ENCODE results near the gene L3MBTL4. TPM values are rescaled to one million over a fixed set of nuclear protein-coding genes. Genes with fewer than 3 reads are reported as not detected.
"Not testable (repeated sequence)": the region's sequence is repeated elsewhere in the genome, so short reads cannot be mapped to it uniquely, and the experiment has no call there.

The L3MBTL4 gene
- total RNA-seq, 1 experiment from 2014 or later, result 0.87 TPM

DNA sequence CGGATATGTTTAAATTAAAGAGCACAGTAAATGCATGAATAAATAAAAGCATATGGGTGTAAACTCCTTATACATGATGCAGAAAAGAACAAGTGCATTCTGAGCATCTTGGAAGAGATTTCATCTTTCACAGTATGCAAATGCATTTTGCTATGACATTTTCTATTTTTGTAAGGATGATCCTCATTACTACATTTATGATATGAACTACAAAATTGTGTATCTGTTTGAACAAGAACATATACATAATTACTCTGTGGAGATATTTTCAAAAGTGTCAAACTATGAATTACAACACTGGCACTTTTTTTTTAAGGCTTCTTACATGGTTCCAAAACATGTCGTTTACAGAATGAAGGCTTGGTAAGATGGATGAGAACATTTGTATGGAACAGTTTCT is 335.3 kb downstream of the L3MBTL4 start:
- no peak overlapping the region for H3K4me3 ChIP-seq (ENCODE audit: low read depth in 2 of 2, low read length in 2 of 2)
- POLR2A ChIA-PET, result no interaction called here
- no TSS peak for BruUV-seq (replicated peaks)
- H3K4me1 ChIP-seq (ENCODE audit: control insufficient read depth, insufficient read depth, low read length), result no peaks in the 10 kb centered on the region
- H3K27ac ChIP-seq (ENCODE audit: low read length), result no peak overlapping the region
- TF ChIP-seq TCF7L2 (IDR thresholded peaks at IDR 0.05; ENCODE audit: low read depth, low read length), result no peak
- TF ChIP-seq, protein P1, sequence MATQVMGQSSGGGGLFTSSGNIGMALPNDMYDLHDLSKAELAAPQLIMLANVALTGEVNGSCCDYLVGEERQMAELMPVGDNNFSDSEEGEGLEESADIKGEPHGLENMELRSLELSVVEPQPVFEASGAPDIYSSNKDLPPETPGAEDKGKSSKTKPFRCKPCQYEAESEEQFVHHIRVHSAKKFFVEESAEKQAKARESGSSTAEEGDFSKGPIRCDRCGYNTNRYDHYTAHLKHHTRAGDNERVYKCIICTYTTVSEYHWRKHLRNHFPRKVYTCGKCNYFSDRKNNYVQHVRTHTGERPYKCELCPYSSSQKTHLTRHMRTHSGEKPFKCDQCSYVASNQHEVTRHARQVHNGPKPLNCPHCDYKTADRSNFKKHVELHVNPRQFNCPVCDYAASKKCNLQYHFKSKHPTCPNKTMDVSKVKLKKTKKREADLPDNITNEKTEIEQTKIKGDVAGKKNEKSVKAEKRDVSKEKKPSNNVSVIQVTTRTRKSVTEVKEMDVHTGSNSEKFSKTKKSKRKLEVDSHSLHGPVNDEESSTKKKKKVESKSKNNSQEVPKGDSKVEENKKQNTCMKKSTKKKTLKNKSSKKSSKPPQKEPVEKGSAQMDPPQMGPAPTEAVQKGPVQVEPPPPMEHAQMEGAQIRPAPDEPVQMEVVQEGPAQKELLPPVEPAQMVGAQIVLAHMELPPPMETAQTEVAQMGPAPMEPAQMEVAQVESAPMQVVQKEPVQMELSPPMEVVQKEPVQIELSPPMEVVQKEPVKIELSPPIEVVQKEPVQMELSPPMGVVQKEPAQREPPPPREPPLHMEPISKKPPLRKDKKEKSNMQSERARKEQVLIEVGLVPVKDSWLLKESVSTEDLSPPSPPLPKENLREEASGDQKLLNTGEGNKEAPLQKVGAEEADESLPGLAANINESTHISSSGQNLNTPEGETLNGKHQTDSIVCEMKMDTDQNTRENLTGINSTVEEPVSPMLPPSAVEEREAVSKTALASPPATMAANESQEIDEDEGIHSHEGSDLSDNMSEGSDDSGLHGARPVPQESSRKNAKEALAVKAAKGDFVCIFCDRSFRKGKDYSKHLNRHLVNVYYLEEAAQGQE (IDR thresholded peaks at IDR 0.05; ENCODE audit: insufficient read depth in 1 of 2, low read depth in 2 of 2, low read length in 1 of 2), result no peak
- TF ChIP-seq, protein P2, sequence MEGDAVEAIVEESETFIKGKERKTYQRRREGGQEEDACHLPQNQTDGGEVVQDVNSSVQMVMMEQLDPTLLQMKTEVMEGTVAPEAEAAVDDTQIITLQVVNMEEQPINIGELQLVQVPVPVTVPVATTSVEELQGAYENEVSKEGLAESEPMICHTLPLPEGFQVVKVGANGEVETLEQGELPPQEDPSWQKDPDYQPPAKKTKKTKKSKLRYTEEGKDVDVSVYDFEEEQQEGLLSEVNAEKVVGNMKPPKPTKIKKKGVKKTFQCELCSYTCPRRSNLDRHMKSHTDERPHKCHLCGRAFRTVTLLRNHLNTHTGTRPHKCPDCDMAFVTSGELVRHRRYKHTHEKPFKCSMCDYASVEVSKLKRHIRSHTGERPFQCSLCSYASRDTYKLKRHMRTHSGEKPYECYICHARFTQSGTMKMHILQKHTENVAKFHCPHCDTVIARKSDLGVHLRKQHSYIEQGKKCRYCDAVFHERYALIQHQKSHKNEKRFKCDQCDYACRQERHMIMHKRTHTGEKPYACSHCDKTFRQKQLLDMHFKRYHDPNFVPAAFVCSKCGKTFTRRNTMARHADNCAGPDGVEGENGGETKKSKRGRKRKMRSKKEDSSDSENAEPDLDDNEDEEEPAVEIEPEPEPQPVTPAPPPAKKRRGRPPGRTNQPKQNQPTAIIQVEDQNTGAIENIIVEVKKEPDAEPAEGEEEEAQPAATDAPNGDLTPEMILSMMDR (IDR thresholded peaks at IDR 0.05), result no peak
- TF ChIP-seq POLR2AphosphoS5 (IDR thresholded peaks at IDR 0.05; ENCODE audit: low read depth, low read length), result no peak
- no peak for TF ChIP-seq SIN3A (IDR thresholded peaks at IDR 0.05; ENCODE audit: borderline replicate concordance, insufficient read depth, low read depth, low read length)
- H3K27me3 ChIP-seq (ENCODE audit: control insufficient read depth, insufficient read depth, low read length), result no peaks in the 10 kb centered on the region
- H3K36me3 ChIP-seq (ENCODE audit: control insufficient read depth, insufficient read depth, low read length), result no peaks in the 10 kb centered on the region
- DNase-seq (ENCODE audit: low read depth, low spot score), result no peak
- in situ Hi-C loops (cut with HindIII; ENCODE audit: low pct_unique_long_range_greater_than_20kb, low sequenced_read_pairs), result no loop called here
- no peak for ATAC-seq
- no peaks in the 10 kb centered on the region for H3K9me3 ChIP-seq (ENCODE audit: control insufficient read depth, insufficient read depth, low read depth, low read length)
- intact Hi-C loops (cut with micrococcal nuclease; ENCODE audit: unreplicated experiment), result no loop called here
- CTCF ChIA-PET, result no interaction called here

DNA sequence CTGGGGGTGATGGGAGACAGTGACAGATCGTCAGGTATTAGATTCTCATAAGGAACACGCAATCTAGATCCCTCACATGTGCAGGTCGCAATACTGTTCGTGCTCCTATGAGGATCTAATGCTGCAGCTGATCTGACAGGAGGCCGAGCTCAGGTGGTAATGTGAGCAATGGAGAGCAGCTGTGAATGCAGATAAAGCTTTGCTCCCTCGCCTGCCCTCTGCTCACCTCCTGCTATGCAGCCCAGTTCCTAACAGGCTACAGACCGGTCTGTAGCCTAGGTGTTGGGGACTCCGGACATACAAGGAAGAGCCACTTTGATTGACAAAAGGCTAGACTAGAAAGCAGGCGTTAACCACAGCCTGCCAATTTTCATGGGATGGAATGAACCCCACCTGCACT is 335.8 kb downstream of the L3MBTL4 start:
- ATAC-seq, result no peak

DNA sequence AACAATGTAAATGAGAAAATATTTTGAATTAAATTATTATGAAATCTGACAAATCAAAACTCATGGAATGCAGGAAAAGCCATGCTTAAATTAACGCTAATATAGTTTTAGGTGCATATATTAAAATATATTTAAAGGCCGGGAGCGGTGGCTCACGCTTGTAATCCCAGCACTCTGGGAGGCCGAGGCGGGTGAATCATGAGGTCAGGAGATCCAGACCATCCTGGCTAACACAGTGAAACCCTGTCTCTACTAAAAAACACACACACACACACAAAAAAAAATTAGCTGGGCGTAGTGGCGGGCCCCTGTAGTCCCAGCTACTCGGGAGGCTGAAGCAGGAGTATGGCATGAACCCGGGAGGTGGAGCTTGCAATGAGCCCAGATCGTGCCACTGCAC is 342.3 kb downstream of the L3MBTL4 start:
- DNase-seq (ENCODE audit: low read depth, low spot score); H3K9me3 ChIP-seq (ENCODE audit: control insufficient read depth, insufficient read depth, low read depth, low read length); H3K27ac ChIP-seq (ENCODE audit: low read length); ATAC-seq; H3K4me1 ChIP-seq (ENCODE audit: control insufficient read depth, insufficient read depth, low read length); H3K4me3 ChIP-seq (ENCODE audit: low read depth in 2 of 2, low read length in 2 of 2); POLR2A ChIA-PET; in situ Hi-C loops (cut with HindIII; ENCODE audit: low pct_unique_long_range_greater_than_20kb, low sequenced_read_pairs); H3K36me3 ChIP-seq (ENCODE audit: control insufficient read depth, insufficient read depth, low read length); H3K27me3 ChIP-seq (ENCODE audit: control insufficient read depth, insufficient read depth, low read length); BruUV-seq (replicated peaks); intact Hi-C loops (cut with micrococcal nuclease; ENCODE audit: unreplicated experiment); CTCF ChIA-PET: not testable (repeated sequence)

More for the DNA sequence above, 335.8 kb downstream of the L3MBTL4 start:
- DNase-seq (ENCODE audit: low read depth, low spot score), result no peak
- ChIA-PET CTCF (no interaction called here), POLR2A (no interaction called here)
- Histone ChIP-seq H3K27ac (ENCODE audit: low read length) (no peak overlapping the region), H3K27me3 (ENCODE audit: control insufficient read depth, insufficient read depth, low read length) (no peaks in the 10 kb centered on the region), H3K4me3 (ENCODE audit: low read depth in 2 of 2, low read length in 2 of 2) (no peak overlapping the region), H3K36me3 (ENCODE audit: control insufficient read depth, insufficient read depth, low read length) (no peaks in the 10 kb centered on the region), H3K4me1 (ENCODE audit: control insufficient read depth, insufficient read depth, low read length) (no peaks in the 10 kb centered on the region), H3K9me3 (ENCODE audit: control insufficient read depth, insufficient read depth, low read depth, low read length) (no peaks in the 10 kb centered on the region)
- no TSS peak for BruUV-seq (replicated peaks)
- TF ChIP-seq, protein P2 (IDR thresholded peaks at IDR 0.05), result no peak
- no peak for TF ChIP-seq SIN3A (IDR thresholded peaks at IDR 0.05; ENCODE audit: borderline replicate concordance, insufficient read depth, low read depth, low read length)
- in situ Hi-C loops (cut with HindIII; ENCODE audit: low pct_unique_long_range_greater_than_20kb, low sequenced_read_pairs) (no loop called here), intact Hi-C loops (cut with micrococcal nuclease; ENCODE audit: unreplicated experiment) (no loop called here)

Data from Panc1 (cell line).